ENCODE measurements around the gene HOXC5.

DNA sequence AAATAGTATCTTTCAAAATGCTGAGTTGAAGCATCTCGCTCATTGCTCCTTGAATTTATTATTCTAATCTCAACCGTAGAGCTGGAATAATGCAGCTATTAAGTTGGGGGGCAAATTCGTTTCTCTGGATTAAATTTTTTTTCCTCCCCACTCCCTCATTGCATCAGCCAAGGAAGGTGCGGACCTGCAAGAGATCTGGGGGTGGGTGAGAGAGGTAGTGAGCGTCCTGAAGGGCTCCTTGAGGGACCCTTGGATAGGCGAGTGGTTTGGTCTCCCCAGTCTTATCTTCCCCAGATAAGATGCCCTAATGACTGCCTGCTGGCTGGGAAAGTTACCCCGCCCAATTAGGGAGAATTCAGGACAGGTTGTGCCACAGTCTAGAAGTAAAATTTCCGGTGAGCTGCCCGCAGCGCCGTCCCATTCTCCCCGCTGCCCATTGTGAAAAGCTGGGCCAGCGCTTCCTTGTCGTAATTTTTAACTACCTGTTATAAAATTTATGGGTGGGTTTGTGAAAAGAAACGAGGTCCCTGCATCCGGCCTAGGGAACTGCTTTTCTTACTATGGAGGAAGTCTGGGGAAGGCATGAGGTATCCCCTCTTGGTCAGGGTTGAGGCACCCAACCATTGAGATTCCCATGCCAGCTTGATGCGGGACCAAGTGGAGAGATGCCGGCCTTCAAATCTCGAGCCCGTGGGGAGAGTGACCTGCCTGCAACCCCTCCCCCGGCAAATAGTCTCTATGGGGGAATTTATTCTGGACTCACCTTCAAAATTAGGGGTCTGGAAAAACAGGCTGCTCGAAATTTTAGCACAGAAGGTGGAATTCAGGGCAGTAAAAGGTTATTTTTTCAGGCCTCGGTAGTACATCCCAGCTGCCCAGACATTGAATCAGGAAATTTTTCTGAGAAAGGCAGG, 17.6 kb upstream of the HOXC5 start:
- TF ChIP-seq ZNF274 (IDR thresholded peaks at IDR 0.05; ENCODE audit: low read depth, low read length) (no peak), SUZ12 (IDR thresholded peaks at IDR 0.05; ENCODE audit: extremely low read depth, insufficient read depth, insufficient read length) (peak; percentile 44)
